ENCODE measurements around the gene C3. TPM values are rescaled to one million over a fixed set of nuclear protein-coding genes. Genes with fewer than 3 reads are reported as not detected.

Gene C3
- total RNA-seq, 3 donors from 2014 or later: 42.2 to 473 (median 261) TPM

DNA sequence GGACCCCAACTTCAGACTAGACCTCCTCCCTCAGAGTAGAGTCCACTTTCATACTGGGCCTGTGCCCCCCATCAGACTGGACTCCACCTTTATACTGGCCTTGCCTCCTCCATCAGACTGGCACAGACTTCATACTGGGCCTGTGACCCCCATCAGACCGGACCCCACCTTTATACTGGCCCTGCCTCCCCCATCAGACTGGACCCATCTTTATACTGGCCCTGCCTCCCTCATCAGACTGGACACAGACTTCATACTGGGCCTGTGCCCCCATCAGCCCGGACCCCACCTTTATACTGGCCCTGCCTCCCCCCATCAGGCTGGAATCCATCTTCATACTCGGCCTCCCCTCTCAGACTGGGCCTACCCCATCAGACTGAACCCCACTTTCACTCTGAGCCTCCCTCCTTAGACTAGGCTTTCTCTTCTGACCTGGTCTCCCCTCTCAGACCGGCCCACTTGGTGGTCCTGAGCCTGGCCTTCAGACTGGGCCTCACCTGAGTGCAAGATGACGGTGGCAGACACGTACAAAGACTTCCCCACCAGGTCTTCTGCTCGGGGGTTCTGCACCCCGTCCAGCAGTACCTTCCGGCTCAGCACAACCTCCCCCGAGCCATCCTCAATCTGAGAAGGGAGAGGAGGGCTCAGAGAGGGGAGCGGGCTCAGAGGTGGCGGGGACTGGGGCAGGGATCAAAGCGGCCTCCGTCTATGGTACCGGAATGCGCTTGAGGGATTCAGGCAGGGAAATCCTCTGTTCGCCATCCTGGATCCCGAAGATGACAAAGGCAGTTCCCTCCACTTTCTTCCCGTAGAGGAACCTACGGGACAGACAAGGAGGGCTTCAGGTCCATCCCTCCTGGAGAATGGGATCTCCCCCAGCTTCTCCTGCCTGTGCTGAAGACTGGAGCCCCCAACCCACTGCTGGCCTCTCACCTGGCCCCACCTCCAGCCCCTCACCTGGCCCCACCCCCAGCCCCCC lies 7.5 kb downstream of the C3 start:
- Histone ChIP-seq H3K36me3 (ENCODE audit: low read depth) (no peaks in the 10 kb centered on the region), H3K9me3 (no peaks in the 10 kb centered on the region), H3K4me1 (ENCODE audit: low read depth) (no peaks in the 10 kb centered on the region), H3K4me3 (no peak overlapping the region)
- intact Hi-C loops (cut with DNase I, micrococcal nuclease): no loop called here
- DNase-seq (peak in 1 of 3 donors; percentile 22), ATAC-seq (no peak)
- TF ChIP-seq, protein P1, sequence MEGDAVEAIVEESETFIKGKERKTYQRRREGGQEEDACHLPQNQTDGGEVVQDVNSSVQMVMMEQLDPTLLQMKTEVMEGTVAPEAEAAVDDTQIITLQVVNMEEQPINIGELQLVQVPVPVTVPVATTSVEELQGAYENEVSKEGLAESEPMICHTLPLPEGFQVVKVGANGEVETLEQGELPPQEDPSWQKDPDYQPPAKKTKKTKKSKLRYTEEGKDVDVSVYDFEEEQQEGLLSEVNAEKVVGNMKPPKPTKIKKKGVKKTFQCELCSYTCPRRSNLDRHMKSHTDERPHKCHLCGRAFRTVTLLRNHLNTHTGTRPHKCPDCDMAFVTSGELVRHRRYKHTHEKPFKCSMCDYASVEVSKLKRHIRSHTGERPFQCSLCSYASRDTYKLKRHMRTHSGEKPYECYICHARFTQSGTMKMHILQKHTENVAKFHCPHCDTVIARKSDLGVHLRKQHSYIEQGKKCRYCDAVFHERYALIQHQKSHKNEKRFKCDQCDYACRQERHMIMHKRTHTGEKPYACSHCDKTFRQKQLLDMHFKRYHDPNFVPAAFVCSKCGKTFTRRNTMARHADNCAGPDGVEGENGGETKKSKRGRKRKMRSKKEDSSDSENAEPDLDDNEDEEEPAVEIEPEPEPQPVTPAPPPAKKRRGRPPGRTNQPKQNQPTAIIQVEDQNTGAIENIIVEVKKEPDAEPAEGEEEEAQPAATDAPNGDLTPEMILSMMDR (IDR thresholded peaks at IDR 0.05): no peak

- TF ChIP-seq, protein P1 (IDR thresholded peaks at IDR 0.05): no peak
- peak in 1 of 3 donors; percentile 33 for DNase-seq
- no peak overlapping the region for H3K4me3 ChIP-seq
- H3K4me1 ChIP-seq (ENCODE audit: low read depth): no peaks in the 10 kb centered on the region
- no peaks in the 10 kb centered on the region for H3K9me3 ChIP-seq
- intact Hi-C loops (cut with DNase I, micrococcal nuclease): no loop called here
- H3K36me3 ChIP-seq (ENCODE audit: low read depth): no peaks in the 10 kb centered on the region
- ATAC-seq: no peak
Measured at GRCh38 chr19:6712231-6712630, 8.2 kb downstream of the C3 start.

- peak in 1 of 3 donors; percentile 15 for DNase-seq
- Histone ChIP-seq H3K36me3 (ENCODE audit: low read depth) (no peaks in the 10 kb centered on the region), H3K4me3 (no peak overlapping the region), H3K4me1 (ENCODE audit: low read depth) (no peaks in the 10 kb centered on the region), H3K9me3 (no peaks in the 10 kb centered on the region)
- TF ChIP-seq, protein P1 (IDR thresholded peaks at IDR 0.05): no peak
- intact Hi-C loops (cut with DNase I, micrococcal nuclease): no loop called here
- ATAC-seq: no peak
Measured at GRCh38 chr19:6711605-6712004, 8.8 kb downstream of the C3 start.

DNA sequence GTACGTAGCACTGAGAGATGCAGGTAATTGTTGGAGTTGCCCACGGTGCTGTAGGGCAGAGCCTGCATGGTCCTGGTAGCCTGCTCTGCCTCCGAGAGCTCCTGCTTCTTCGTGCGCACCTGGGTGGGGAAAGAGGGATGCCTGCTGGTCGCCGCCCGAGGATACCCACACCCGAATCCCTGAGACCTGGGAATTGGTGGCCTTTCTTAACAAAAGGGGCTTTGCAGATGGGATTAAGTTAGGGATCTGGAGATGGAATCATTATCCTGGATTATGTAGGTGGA lies 9.4 kb downstream of the C3 start:
- intact Hi-C loops (cut with DNase I, micrococcal nuclease): no loop called here
- TF ChIP-seq, protein P1 (IDR thresholded peaks at IDR 0.05): no peak
- ATAC-seq: no peak
- H3K4me3 ChIP-seq: no peak overlapping the region
- H3K9me3 ChIP-seq: no peaks in the 10 kb centered on the region
- H3K4me1 ChIP-seq (ENCODE audit: low read depth): no peaks in the 10 kb centered on the region
- H3K36me3 ChIP-seq (ENCODE audit: low read depth): no peaks in the 10 kb centered on the region
- DNase-seq: no peak

DNA sequence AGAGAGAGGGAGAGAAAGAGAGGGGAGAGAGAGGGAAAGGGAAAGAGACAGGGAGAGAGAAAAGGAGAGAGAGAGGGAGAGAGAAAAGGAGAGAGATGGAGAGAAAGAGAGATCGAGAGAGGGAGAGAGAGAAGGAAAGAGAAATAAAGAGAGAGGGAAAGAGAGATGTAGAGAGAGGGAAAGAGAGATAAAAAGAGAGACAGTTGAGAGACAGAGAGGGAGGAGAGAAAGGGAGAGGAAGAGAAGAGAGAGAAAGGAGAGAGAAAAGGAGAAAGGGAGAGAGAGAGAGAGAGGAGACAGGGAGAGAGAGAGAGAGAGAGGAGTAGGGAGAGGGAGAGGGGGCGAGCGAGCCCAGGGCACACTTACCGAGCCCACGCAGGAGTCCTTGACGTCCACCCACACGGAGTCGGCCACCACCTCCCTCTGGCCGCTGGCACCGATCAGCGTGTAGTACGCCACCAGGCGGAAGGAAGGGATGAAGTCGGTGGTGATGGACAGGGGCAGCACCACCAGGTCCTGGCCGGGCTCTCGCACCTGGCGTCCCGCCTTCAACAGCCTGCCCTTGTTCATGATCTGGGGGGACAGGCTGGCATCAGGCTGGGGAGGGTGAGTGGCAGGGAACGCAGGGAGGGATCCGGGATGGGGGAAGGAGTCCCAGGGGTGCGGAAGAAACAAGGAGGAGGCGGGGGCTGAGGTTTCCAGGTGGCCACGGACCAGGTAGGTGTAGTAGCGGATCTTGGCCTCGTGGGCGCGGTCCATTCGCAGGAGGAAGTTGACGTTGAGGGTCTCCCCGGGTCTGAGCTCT lies 10.0 kb downstream of the C3 start:
- ATAC-seq: peak; percentile 21

More for the DNA sequence above, 10.0 kb downstream of the C3 start:
- Histone ChIP-seq H3K9me3 (no peaks in the 10 kb centered on the region), H3K4me1 (ENCODE audit: low read depth) (no peaks in the 10 kb centered on the region), H3K4me3 (no peak overlapping the region), H3K36me3 (ENCODE audit: low read depth) (no peaks in the 10 kb centered on the region)
- peak in 1 of 3 donors; percentile 46 for DNase-seq
- TF ChIP-seq, protein P1 (IDR thresholded peaks at IDR 0.05): no peak
- intact Hi-C loops (cut with DNase I, micrococcal nuclease): no loop called here
